ENCODE measurements around the gene OTOA.
"Not testable (repeated sequence)": the region's sequence is repeated elsewhere in the genome, so short reads cannot be mapped to it uniquely, and the experiment has no call there.

Gene OTOA

GRCh38 chr16:21673469-21673868 lies 9.7 kb downstream of the OTOA start:
- H3K36me3 ChIP-seq (ENCODE audit: control insufficient read depth, insufficient read depth, low read length), result no peaks in the 10 kb centered on the region
- no peaks in the 10 kb centered on the region for H3K27me3 ChIP-seq (ENCODE audit: control insufficient read depth, insufficient read depth, low read length, poor library complexity, severe bottlenecking)
- 93 to 100% methylated on average over 3 of the region's 3 CpGs for WGBS, 2 experiments
- no peak overlapping the region for H3K27ac ChIP-seq (ENCODE audit: insufficient read depth, low read depth, low read length, poor library complexity, severe bottlenecking)
- no peak overlapping the region for H3K4me3 ChIP-seq (ENCODE audit: insufficient read depth, low read depth, low read length)
- H3K9me3 ChIP-seq (ENCODE audit: control insufficient read depth, low read length), result no peaks in the 10 kb centered on the region
- no peaks in the 10 kb centered on the region for H3K4me1 ChIP-seq (ENCODE audit: control insufficient read depth, insufficient read depth, low read length)

DNA sequence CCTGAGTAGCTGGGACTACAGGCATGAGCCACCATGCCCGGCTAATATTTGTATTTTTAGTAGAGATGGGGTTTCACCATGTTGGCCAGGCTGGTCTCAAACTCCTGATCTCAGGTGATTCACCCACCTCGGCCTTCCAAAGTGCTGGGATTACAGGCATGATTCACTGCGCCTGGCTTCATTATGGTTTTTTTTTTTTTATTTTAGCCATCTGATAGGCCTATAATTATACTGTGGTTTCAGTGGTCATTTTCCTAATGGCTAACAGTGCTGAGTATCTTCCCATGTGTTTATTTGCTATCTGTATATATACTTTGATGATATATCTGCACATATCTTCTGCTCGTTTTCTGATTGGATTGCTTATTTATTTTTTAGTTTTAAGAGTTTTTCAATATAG lies 10.7 kb downstream of the OTOA start:
- not testable (repeated sequence) for H3K4me1 ChIP-seq (ENCODE audit: control insufficient read depth, insufficient read depth, low read length); H3K27me3 ChIP-seq (ENCODE audit: control insufficient read depth, insufficient read depth, low read length, poor library complexity, severe bottlenecking); H3K36me3 ChIP-seq (ENCODE audit: control insufficient read depth, insufficient read depth, low read length); H3K9me3 ChIP-seq (ENCODE audit: control insufficient read depth, low read length); H3K27ac ChIP-seq (ENCODE audit: insufficient read depth, low read depth, low read length, poor library complexity, severe bottlenecking); H3K4me3 ChIP-seq (ENCODE audit: insufficient read depth, low read depth, low read length)
- WGBS, 2 experiments, result 76 to 92% methylated on average over 3 to 4 of the region's 4 CpGs

DNA sequence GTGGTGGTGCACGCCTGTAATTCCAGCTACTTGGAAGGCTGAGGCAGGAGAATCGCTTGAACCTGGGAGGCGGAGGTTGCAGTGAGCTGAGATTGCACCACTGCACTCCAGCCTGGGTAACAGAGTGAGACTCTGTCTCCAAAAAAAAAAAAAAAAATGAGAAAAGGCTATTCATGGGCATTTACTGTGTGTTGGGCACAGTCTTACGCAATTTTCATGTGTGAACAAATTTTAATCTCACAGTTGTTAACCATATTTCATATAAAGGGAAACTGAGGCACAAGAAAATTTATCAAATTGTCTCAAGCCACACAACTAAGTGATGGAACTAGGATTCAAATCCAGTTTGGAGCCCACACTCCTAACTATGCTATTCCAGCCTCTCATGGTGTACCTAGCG lies 16.9 kb downstream of the OTOA start:
- H3K27ac ChIP-seq (ENCODE audit: insufficient read depth, low read depth, low read length, poor library complexity, severe bottlenecking); H3K36me3 ChIP-seq (ENCODE audit: control insufficient read depth, insufficient read depth, low read length); H3K27me3 ChIP-seq (ENCODE audit: control insufficient read depth, insufficient read depth, low read length, poor library complexity, severe bottlenecking); H3K9me3 ChIP-seq (ENCODE audit: control insufficient read depth, low read length); H3K4me1 ChIP-seq (ENCODE audit: control insufficient read depth, insufficient read depth, low read length); H3K4me3 ChIP-seq (ENCODE audit: insufficient read depth, low read depth, low read length): not testable (repeated sequence)
- WGBS, 2 experiments, result 89 to 95% methylated on average over 4 to 5 of the region's 5 CpGs

DNA sequence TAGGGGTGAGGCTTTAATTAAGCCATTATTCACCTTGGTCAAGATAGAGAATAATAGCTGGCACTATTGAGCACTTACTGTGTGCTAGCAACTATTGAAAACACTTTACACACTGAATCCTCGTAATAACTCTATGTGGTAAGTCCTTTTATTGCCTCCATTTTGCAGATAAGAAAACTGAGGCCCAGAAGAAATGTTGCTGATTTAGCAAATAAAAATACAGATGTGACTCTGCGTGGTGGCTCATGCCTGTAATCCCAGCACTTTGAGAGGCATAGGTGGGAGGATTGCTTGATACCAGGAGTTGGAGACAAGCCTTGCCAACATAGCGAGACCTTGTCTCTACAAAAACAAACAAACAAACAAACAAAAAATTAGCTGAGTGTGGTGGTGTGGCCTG lies 19.4 kb downstream of the OTOA start:
- no peaks in the 10 kb centered on the region for H3K36me3 ChIP-seq (ENCODE audit: control insufficient read depth, insufficient read depth, low read length)
- H3K27me3 ChIP-seq (ENCODE audit: control insufficient read depth, insufficient read depth, low read length, poor library complexity, severe bottlenecking), result no peaks in the 10 kb centered on the region
- no peak overlapping the region for H3K27ac ChIP-seq (ENCODE audit: insufficient read depth, low read depth, low read length, poor library complexity, severe bottlenecking)
- H3K4me3 ChIP-seq (ENCODE audit: insufficient read depth, low read depth, low read length), result no peak overlapping the region
- H3K9me3 ChIP-seq (ENCODE audit: control insufficient read depth, low read length), result no peaks in the 10 kb centered on the region
- H3K4me1 ChIP-seq (ENCODE audit: control insufficient read depth, insufficient read depth, low read length), result no peaks in the 10 kb centered on the region
- 70 to 89% methylated on average over 2 to 3 of the region's 3 CpGs for WGBS, 2 experiments

DNA sequence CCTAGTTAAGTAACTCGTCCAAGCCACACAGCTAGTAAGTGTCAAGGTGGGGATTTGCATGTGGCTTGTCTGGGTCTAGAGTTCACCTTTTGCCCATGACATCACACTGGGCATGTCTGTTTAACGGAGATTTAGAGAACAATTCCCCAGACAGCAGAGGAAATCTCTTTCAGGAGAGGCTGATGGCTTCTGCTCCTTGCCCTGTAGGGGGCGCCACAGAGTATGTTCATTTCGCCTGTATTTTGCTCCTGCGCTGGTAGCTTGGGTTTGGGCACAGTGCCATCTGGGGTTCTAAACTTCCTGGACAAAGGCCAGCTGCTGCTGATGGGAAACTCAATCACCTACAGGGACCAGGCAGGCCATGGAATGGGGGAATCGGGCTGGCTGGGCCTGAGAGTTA lies 20.4 kb downstream of the OTOA start:
- H3K27ac ChIP-seq (ENCODE audit: insufficient read depth, low read depth, low read length, poor library complexity, severe bottlenecking), result no peak overlapping the region
- 50 to 52% methylated on average over 6 of the region's 6 CpGs for WGBS, 2 experiments
- H3K27me3 ChIP-seq (ENCODE audit: control insufficient read depth, insufficient read depth, low read length, poor library complexity, severe bottlenecking), result no peaks in the 10 kb centered on the region
- no peaks in the 10 kb centered on the region for H3K36me3 ChIP-seq (ENCODE audit: control insufficient read depth, insufficient read depth, low read length)
- no peaks in the 10 kb centered on the region for H3K4me1 ChIP-seq (ENCODE audit: control insufficient read depth, insufficient read depth, low read length)
- no peak overlapping the region for H3K4me3 ChIP-seq (ENCODE audit: insufficient read depth, low read depth, low read length)
- H3K9me3 ChIP-seq (ENCODE audit: control insufficient read depth, low read length), result no peaks in the 10 kb centered on the region

DNA sequence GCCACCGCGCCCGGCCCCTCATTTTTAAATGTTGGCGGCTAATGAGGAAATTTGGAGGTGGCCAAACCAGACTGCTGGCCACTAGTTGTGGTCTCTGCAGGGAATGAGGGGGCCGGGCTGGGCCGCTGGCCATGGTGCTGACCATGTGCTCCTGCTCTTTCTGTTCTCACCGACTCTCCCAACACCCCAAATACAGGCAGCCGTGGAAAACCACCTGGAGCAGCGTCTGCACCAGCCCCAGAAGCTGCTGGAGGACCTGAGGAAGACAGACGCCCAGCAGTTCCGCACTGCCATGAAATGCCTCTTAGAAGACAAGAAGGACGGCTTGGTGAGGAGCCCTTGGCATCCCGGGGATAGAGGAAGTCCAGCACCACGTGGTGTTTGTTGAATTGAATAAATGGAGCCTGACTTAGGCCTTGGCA lies 21.3 kb downstream of the OTOA start:
- Histone ChIP-seq H3K27me3 (ENCODE audit: control insufficient read depth, insufficient read depth, low read length, poor library complexity, severe bottlenecking) (no peaks in the 10 kb centered on the region), H3K4me3 (ENCODE audit: insufficient read depth, low read depth, low read length) (no peak overlapping the region), H3K4me1 (ENCODE audit: control insufficient read depth, insufficient read depth, low read length) (no peaks in the 10 kb centered on the region), H3K36me3 (ENCODE audit: control insufficient read depth, insufficient read depth, low read length) (no peaks in the 10 kb centered on the region), H3K9me3 (ENCODE audit: control insufficient read depth, low read length) (no peaks in the 10 kb centered on the region), H3K27ac (ENCODE audit: insufficient read depth, low read depth, low read length, poor library complexity, severe bottlenecking) (no peak overlapping the region)
- WGBS, 2 experiments, result 53 to 58% methylated on average over 14 of the region's 14 CpGs

DNA sequence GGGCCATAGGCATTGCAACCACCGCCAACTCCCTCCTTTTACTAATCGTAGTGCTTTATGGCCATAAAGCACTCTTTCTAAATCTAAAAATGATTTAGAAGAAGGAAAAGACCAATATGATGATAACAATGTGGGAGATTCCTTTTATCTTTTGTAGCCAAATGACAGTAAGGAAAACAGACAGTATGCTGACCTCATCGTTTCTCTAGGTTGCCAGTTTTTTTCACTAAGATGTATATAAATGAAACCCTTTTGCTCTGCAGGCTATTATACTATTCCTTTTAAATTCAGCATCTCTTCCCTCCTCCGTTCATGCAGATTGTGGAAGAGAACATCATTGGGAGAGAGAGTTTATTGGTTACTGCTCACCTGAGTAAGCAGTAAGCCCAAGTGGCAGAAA lies 25.3 kb downstream of the OTOA start:
- no peaks in the 10 kb centered on the region for H3K9me3 ChIP-seq (ENCODE audit: control insufficient read depth, low read length)
- no peaks in the 10 kb centered on the region for H3K36me3 ChIP-seq (ENCODE audit: control insufficient read depth, insufficient read depth, low read length)
- H3K27me3 ChIP-seq (ENCODE audit: control insufficient read depth, insufficient read depth, low read length, poor library complexity, severe bottlenecking), result no peaks in the 10 kb centered on the region
- no peaks in the 10 kb centered on the region for H3K4me1 ChIP-seq (ENCODE audit: control insufficient read depth, insufficient read depth, low read length)
- WGBS, 2 experiments, result 81 to 87% methylated on average over 4 of the region's 4 CpGs
- H3K4me3 ChIP-seq (ENCODE audit: insufficient read depth, low read depth, low read length), result no peak overlapping the region
- no peak overlapping the region for H3K27ac ChIP-seq (ENCODE audit: insufficient read depth, low read depth, low read length, poor library complexity, severe bottlenecking)

- not testable (repeated sequence) for H3K36me3 ChIP-seq (ENCODE audit: control insufficient read depth, insufficient read depth, low read length); H3K27ac ChIP-seq (ENCODE audit: insufficient read depth, low read depth, low read length, poor library complexity, severe bottlenecking); H3K27me3 ChIP-seq (ENCODE audit: control insufficient read depth, insufficient read depth, low read length, poor library complexity, severe bottlenecking); H3K9me3 ChIP-seq (ENCODE audit: control insufficient read depth, low read length); H3K4me3 ChIP-seq (ENCODE audit: insufficient read depth, low read depth, low read length); H3K4me1 ChIP-seq (ENCODE audit: control insufficient read depth, insufficient read depth, low read length)
- 92 to 100% methylated on average over 3 of the region's 4 CpGs for WGBS, 2 experiments
These were observed 27.2 kb downstream of the OTOA start for GRCh38 chr16:21690967-21691366.

- Histone ChIP-seq H3K27ac (ENCODE audit: insufficient read depth, low read depth, low read length, poor library complexity, severe bottlenecking) (no peak overlapping the region), H3K36me3 (ENCODE audit: control insufficient read depth, insufficient read depth, low read length) (no peaks in the 10 kb centered on the region), H3K9me3 (ENCODE audit: control insufficient read depth, low read length) (no peaks in the 10 kb centered on the region), H3K4me3 (ENCODE audit: insufficient read depth, low read depth, low read length) (no peak overlapping the region), H3K27me3 (ENCODE audit: control insufficient read depth, insufficient read depth, low read length, poor library complexity, severe bottlenecking) (no peaks in the 10 kb centered on the region), H3K4me1 (ENCODE audit: control insufficient read depth, insufficient read depth, low read length) (no peaks in the 10 kb centered on the region)
- 96 to 97% methylated on average over 4 of the region's 4 CpGs for WGBS, 2 experiments
These were observed 30.8 kb downstream of the OTOA start for GRCh38 chr16:21694609-21695008.

DNA sequence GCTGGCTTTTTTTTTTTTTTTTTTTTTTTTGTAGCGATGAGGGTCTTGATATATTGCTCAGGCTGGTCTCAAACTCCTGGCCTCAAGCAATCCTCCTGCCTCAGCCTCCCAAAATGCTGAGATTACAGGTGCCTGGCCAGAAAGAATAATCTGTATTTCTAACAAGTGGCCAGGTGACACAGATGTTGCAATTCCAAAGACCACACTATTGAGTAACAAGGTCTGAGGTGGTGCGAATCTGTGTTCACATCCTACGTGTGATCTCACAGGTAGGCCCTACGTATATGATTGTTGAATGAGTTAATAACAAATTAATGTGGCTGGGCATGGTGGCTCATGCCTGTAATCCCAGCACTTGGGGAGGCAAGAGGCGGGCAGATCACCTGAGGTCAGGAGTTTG lies 33.3 kb downstream of the OTOA start:
- Histone ChIP-seq H3K9me3 (ENCODE audit: control insufficient read depth, low read length) (no peaks in the 10 kb centered on the region), H3K27me3 (ENCODE audit: control insufficient read depth, insufficient read depth, low read length, poor library complexity, severe bottlenecking) (no peaks in the 10 kb centered on the region), H3K36me3 (ENCODE audit: control insufficient read depth, insufficient read depth, low read length) (no peaks in the 10 kb centered on the region), H3K4me3 (ENCODE audit: insufficient read depth, low read depth, low read length) (no peak overlapping the region), H3K4me1 (ENCODE audit: control insufficient read depth, insufficient read depth, low read length) (no peaks in the 10 kb centered on the region), H3K27ac (ENCODE audit: insufficient read depth, low read depth, low read length, poor library complexity, severe bottlenecking) (no peak overlapping the region)
- WGBS, 2 experiments, result 90 to 91% methylated on average over 4 to 5 of the region's 5 CpGs

Measured in ectodermal cell (in vitro differentiated cells).